GM12892 (cell line): ENCODE results near the gene MFAP5.

ENCODE experiments used
- POLR2A ChIP-seq: IDR thresholded peaks from 2 replicates; pipeline ENCODE4 v1.6.1; 2011; ENCODE audit warnings: low read depth, low read length, control low read depth
- POLR2AphosphoS5 ChIP-seq: IDR thresholded peaks from 2 replicates; pipeline ENCODE4 v1.6.1; 2011; ENCODE audit warnings: low read depth, low read length, control low read depth
- TAF1 ChIP-seq: IDR thresholded peaks from 2 replicates; pipeline ENCODE4 v1.6.1; 2011; ENCODE audit warnings: low read depth, mild to moderate bottlenecking, control low read depth, low read length, borderline replicate concordance

- TF ChIP-seq TAF1 (no peak), POLR2A (no peak), POLR2AphosphoS5 (no peak)
Observed at GRCh38 chr12:8615206-8615605, 47.4 kb downstream of the MFAP5 start.
